ENCODE results near the gene SULT6B1. TPM values are rescaled to one million over a fixed set of nuclear protein-coding genes. Genes with fewer than 3 reads are reported as not detected.
A peak's percentile ranks its signal among the peaks of the same experiment; 100 is the strongest.

SULT6B1 gene
- total and polyA plus RNA-seq, 12 donors = not detected

DNA sequence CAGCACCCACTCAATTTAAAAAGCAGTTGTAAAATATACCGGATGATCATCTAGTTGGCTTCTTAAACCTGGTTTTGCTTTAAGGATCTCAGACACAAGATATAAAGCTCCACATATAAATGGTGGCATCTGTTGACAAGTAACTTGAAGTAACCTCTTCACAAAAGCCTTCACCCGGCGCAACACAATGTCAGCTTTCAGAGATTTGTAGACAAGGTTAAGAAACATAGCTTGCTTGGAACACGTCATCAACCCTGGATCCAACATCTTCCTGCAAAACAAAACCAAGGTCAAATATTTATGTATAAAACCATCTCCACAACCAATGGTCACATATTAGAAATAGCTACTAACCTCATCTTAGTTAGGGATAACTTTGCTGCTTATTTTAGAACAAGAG lies 34.7 kb upstream of the SULT6B1 start:
- no peak for ATAC-seq
- Histone ChIP-seq H3K9me3 (no peaks in the 10 kb centered on the region), H3K4me3 (no peak overlapping the region), H3K27me3 (no peaks in the 10 kb centered on the region), H3K4me1 (peaks cover 0 to 30% (median 13%) of the 10 kb centered on the region in 9 donors), H3K36me3 (peaks cover 0 to 81% (median 58%) of the 10 kb centered on the region in 9 donors), H3K27ac (no peak overlapping the region)
- 76 to 90% methylated on average over 4 of the region's 4 CpGs for WGBS, 2 donors
- intact Hi-C loops (cut with DNase I) = no loop called here
- no peak for DNase-seq
- TF ChIP-seq, protein P1, sequence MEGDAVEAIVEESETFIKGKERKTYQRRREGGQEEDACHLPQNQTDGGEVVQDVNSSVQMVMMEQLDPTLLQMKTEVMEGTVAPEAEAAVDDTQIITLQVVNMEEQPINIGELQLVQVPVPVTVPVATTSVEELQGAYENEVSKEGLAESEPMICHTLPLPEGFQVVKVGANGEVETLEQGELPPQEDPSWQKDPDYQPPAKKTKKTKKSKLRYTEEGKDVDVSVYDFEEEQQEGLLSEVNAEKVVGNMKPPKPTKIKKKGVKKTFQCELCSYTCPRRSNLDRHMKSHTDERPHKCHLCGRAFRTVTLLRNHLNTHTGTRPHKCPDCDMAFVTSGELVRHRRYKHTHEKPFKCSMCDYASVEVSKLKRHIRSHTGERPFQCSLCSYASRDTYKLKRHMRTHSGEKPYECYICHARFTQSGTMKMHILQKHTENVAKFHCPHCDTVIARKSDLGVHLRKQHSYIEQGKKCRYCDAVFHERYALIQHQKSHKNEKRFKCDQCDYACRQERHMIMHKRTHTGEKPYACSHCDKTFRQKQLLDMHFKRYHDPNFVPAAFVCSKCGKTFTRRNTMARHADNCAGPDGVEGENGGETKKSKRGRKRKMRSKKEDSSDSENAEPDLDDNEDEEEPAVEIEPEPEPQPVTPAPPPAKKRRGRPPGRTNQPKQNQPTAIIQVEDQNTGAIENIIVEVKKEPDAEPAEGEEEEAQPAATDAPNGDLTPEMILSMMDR (IDR thresholded peaks at IDR 0.05) = no peak

DNA sequence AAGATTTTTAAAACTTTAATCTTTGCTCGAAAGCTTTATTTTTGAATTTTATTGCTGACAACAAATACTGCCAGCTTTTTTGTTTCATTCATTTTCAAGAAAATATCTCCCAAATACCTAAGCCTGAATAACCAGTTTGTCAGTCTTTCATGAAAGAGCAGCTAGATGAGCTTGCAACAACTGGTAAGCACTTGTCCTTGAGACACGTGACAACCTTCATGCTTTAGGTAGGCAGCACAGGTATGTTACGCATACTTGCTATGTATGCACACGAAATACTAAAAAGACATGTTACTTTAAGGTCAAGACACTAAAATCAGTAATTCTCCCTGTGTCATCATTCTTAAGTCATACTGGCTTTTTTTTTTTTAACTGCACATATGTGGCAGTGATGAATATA lies 30.6 kb upstream of the SULT6B1 start:
- intact Hi-C loops (cut with DNase I) = no loop called here
- 93 to 94% methylated on average over 4 of the region's 4 CpGs for WGBS, 2 donors
- Histone ChIP-seq H3K9me3 (no peaks in the 10 kb centered on the region), H3K4me1 (peaks cover 0 to 10% (median 0%) of the 10 kb centered on the region in 9 donors), H3K36me3 (peaks cover 0 to 100% (median 57%) of the 10 kb centered on the region in 9 donors), H3K27me3 (no peaks in the 10 kb centered on the region), H3K4me3 (no peak overlapping the region), H3K27ac (no peak overlapping the region)
- DNase-seq = no peak
- TF ChIP-seq, protein P1 (IDR thresholded peaks at IDR 0.05) = no peak
- ATAC-seq = no peak

DNA sequence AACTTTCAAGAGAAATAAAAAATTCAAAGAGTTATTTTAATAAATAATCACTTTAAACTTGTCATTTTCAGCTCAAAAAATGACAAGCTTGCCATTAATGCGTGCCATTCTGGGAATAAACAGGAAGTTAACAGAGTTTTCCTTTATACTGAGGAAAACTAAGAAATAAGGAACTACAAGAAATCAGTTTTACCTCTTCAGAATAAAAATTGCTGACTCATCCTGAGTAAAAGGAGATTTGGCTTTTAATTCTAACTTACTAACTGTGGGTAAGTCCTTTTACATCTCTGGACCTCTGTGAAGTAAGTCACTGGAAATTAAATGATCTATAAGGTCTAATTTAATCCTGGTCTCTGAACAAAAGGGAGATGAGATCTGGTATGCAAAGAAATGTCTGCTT lies 26.8 kb upstream of the SULT6B1 start:
- TF ChIP-seq, protein P1 (IDR thresholded peaks at IDR 0.05) = no peak
- Histone ChIP-seq H3K36me3 (peaks cover 0 to 100% (median 63%) of the 10 kb centered on the region in 9 donors), H3K27ac (peak overlapping the region in 1 of 10 donors; percentile 38), H3K27me3 (no peaks in the 10 kb centered on the region), H3K4me1 (peaks cover 0 to 10% (median 0%) of the 10 kb centered on the region in 9 donors), H3K4me3 (no peak overlapping the region), H3K9me3 (no peaks in the 10 kb centered on the region)
- ATAC-seq (no peak), DNase-seq (no peak)
- intact Hi-C loops (cut with DNase I) = no loop called here
- 79 to 95% methylated on average over 1 of the region's 1 CpG for WGBS, 2 donors

DNA sequence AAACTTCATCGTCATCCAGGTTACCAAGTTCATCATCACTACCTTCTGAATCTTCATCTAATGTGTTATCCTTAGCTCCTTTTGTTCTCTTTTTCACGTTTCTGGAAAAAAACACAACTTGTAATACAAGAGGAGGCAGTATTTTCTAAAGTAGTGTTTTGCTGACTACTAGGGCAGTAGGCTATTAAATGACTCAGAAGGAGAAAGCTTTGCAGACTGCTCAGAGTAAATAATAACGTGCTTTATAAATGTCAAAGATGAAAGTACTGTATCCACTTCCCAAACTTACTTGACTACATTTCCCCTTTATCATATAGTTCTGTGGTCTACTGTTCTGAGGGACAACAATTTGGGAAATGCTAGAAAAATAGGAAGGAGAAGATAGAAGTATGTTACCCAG lies 23.5 kb upstream of the SULT6B1 start:
- intact Hi-C loops (cut with DNase I) = no loop called here
- Histone ChIP-seq H3K4me1 (peaks cover 0 to 10% (median 0%) of the 10 kb centered on the region in 9 donors), H3K36me3 (peaks cover 0 to 100% (median 71%) of the 10 kb centered on the region in 9 donors), H3K4me3 (no peak overlapping the region), H3K9me3 (peaks cover 0 to 31% (median 14%) of the 10 kb centered on the region in 11 donors), H3K27ac (no peak overlapping the region), H3K27me3 (no peaks in the 10 kb centered on the region)
- DNase-seq (no peak), ATAC-seq (no peak)
- TF ChIP-seq, protein P1 (IDR thresholded peaks at IDR 0.05) = no peak
- 89 to 92% methylated on average over 3 of the region's 3 CpGs for WGBS, 2 donors
